A204.1 (cell line): Measurements from ENCODE around the gene PTPRT.

ENCODE experiments used
- FAIRE-seq: peaks from 2 replicates; lab custom pipeline; 2012; peaks lifted over from hg19 to GRCh38; lab: Jason Lieb, UNC

The PTPRT gene

GRCh38 chr20:42708266-42708665 is 481.4 kb downstream of the PTPRT start:
- no peak for FAIRE-seq

- no peak for FAIRE-seq
Observed at GRCh38 chr20:42706759-42707158, 482.9 kb downstream of the PTPRT start.

- FAIRE-seq: no peak
Observed at GRCh38 chr20:42705550-42705949, 484.2 kb downstream of the PTPRT start.

- no peak for FAIRE-seq
Observed at GRCh38 chr20:42703744-42704143, 486.0 kb downstream of the PTPRT start.

- FAIRE-seq: no peak
Observed at GRCh38 chr20:42701948-42702347, 487.8 kb downstream of the PTPRT start.

- FAIRE-seq: no peak
Observed at GRCh38 chr20:42700372-42700771, 489.3 kb downstream of the PTPRT start.

- no peak for FAIRE-seq
Observed at GRCh38 chr20:42697962-42698361, 491.7 kb downstream of the PTPRT start.

GRCh38 chr20:42690842-42691437 is 498.8 kb downstream of the PTPRT start:
- FAIRE-seq: no peak

- FAIRE-seq: no peak
Observed at GRCh38 chr20:42688576-42688975, 501.1 kb downstream of the PTPRT start.

GRCh38 chr20:42686057-42686456 is 503.6 kb downstream of the PTPRT start:
- no peak for FAIRE-seq

- no peak for FAIRE-seq
Observed at GRCh38 chr20:42678895-42679294, 510.8 kb downstream of the PTPRT start.

- no peak for FAIRE-seq
Observed at GRCh38 chr20:42656130-42656529, 533.6 kb downstream of the PTPRT start.

GRCh38 chr20:42652266-42652665 is 537.4 kb downstream of the PTPRT start:
- no peak for FAIRE-seq

- no peak for FAIRE-seq
Observed at GRCh38 chr20:42650191-42650746, 539.4 kb downstream of the PTPRT start.

- no peak for FAIRE-seq
Observed at GRCh38 chr20:42649748-42650147, 540.0 kb downstream of the PTPRT start.

- no peak for FAIRE-seq
Observed at GRCh38 chr20:42646250-42646649, 543.5 kb downstream of the PTPRT start.

GRCh38 chr20:42641886-42642285 is 547.8 kb downstream of the PTPRT start:
- no peak for FAIRE-seq

GRCh38 chr20:42639140-42639539 is 550.6 kb downstream of the PTPRT start:
- no peak for FAIRE-seq

- FAIRE-seq: no peak
Observed at GRCh38 chr20:42635699-42636411, 553.9 kb downstream of the PTPRT start.

GRCh38 chr20:42634156-42634555 is 555.5 kb downstream of the PTPRT start:
- FAIRE-seq: no peak

- FAIRE-seq: no peak
Observed at GRCh38 chr20:42628683-42629082, 561.0 kb downstream of the PTPRT start.

- FAIRE-seq: no peak
Observed at GRCh38 chr20:42613076-42613475, 576.6 kb downstream of the PTPRT start.

GRCh38 chr20:42611889-42612837 is 577.5 kb downstream of the PTPRT start:
- FAIRE-seq: no peak
